ENCODE data around the gene NSRP1.

DNA sequence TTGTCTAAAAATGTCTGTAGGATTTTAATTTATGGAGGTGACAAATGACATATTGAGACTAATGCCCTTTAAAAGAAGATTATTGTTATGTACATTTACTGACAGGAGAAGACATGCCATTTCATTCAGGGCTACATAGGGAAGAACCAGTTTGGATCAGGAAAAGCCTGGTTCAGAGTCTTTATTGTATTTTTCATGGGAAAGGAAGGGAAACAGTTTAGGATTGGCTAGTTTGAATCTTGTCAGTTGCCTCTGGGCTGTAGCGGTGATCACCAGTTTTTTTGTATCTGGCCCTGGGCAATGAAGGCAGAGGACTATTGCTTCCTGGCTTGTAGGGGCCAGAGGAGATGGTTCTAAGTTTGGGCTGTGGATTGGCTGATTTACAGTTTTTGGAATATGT, 31.8 kb downstream of the NSRP1 start:
- TF ChIP-seq, protein P1, sequence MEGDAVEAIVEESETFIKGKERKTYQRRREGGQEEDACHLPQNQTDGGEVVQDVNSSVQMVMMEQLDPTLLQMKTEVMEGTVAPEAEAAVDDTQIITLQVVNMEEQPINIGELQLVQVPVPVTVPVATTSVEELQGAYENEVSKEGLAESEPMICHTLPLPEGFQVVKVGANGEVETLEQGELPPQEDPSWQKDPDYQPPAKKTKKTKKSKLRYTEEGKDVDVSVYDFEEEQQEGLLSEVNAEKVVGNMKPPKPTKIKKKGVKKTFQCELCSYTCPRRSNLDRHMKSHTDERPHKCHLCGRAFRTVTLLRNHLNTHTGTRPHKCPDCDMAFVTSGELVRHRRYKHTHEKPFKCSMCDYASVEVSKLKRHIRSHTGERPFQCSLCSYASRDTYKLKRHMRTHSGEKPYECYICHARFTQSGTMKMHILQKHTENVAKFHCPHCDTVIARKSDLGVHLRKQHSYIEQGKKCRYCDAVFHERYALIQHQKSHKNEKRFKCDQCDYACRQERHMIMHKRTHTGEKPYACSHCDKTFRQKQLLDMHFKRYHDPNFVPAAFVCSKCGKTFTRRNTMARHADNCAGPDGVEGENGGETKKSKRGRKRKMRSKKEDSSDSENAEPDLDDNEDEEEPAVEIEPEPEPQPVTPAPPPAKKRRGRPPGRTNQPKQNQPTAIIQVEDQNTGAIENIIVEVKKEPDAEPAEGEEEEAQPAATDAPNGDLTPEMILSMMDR (IDR thresholded peaks at IDR 0.05; ENCODE audit: low read length): no peak
- TF ChIP-seq EZH2 (optimal IDR thresholded peaks at IDR 0.05; ENCODE audit: low read depth, low read length): no peak
